ENCODE measurements around the gene SEPSECS.

Gene SEPSECS

GRCh38 chr4:25106363-25107151, 53.7 kb downstream of the SEPSECS start:
- no peaks in the 10 kb centered on the region for H3K36me3 ChIP-seq (ENCODE audit: control insufficient read depth, insufficient read depth, low read length)
- no peaks in the 10 kb centered on the region for H3K27me3 ChIP-seq (ENCODE audit: control insufficient read depth, insufficient read depth, low read length)
- no peak overlapping the region for H3K4me3 ChIP-seq (ENCODE audit: low read length)
- H3K9ac ChIP-seq (ENCODE audit: low read length): no peak overlapping the region
- H3K4me1 ChIP-seq (ENCODE audit: control insufficient read depth, insufficient read depth, low read length): no peaks in the 10 kb centered on the region
- no peaks in the 10 kb centered on the region for H3K9me3 ChIP-seq (ENCODE audit: control insufficient read depth, low read length)

DNA sequence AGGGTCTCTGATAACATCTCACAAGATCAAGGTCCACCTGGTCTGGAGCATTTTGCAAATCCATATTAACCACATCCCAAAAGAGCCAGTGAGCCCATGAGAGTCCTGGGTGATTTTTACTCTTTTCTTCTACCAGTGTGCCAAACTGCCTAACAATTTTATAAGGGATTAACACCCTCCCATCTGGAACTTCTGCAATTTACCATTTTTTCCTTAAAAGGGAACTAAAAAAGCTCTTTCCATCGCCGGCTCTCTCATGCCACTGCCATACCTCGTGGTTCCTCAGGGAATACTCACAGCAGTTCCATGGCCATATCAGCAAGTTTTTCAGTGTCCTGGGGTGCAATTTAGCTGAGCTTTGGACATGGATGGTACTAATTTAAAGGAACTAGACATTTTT, 55.7 kb downstream of the SEPSECS start:
- no peaks in the 10 kb centered on the region for H3K27me3 ChIP-seq (ENCODE audit: control insufficient read depth, insufficient read depth, low read length)
- H3K4me1 ChIP-seq (ENCODE audit: control insufficient read depth, insufficient read depth, low read length): no peaks in the 10 kb centered on the region
- no peaks in the 10 kb centered on the region for H3K9me3 ChIP-seq (ENCODE audit: control insufficient read depth, low read length)
- no peaks in the 10 kb centered on the region for H3K36me3 ChIP-seq (ENCODE audit: control insufficient read depth, insufficient read depth, low read length)
- H3K9ac ChIP-seq (ENCODE audit: low read length): no peak overlapping the region
- H3K4me3 ChIP-seq (ENCODE audit: low read length): no peak overlapping the region

DNA sequence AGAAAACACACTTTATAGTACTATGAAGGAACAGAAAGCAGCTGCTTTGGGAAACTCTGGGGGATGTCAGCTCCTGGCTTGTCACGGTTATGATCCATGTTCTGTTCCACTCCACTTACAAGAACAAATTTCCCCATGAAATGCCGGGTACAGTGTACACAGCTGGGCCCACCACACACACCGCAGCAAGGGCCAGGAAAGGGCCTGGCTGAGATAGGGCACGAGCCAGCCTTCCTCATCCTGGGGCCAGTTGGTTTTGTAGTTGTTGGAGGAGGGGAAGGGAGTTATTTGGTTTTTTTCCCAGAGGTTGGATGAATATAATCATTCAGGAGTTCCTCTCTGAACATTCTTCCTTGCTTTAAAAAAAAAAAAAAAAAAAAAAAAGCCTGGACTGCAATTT, 56.8 kb downstream of the SEPSECS start:
- Histone ChIP-seq H3K4me1 (ENCODE audit: control insufficient read depth, insufficient read depth, low read length) (no peaks in the 10 kb centered on the region), H3K36me3 (ENCODE audit: control insufficient read depth, insufficient read depth, low read length) (no peaks in the 10 kb centered on the region), H3K9me3 (ENCODE audit: control insufficient read depth, low read length) (no peaks in the 10 kb centered on the region), H3K4me3 (ENCODE audit: low read length) (no peak overlapping the region), H3K27me3 (ENCODE audit: control insufficient read depth, insufficient read depth, low read length) (no peaks in the 10 kb centered on the region), H3K9ac (ENCODE audit: low read length) (no peak overlapping the region)

DNA sequence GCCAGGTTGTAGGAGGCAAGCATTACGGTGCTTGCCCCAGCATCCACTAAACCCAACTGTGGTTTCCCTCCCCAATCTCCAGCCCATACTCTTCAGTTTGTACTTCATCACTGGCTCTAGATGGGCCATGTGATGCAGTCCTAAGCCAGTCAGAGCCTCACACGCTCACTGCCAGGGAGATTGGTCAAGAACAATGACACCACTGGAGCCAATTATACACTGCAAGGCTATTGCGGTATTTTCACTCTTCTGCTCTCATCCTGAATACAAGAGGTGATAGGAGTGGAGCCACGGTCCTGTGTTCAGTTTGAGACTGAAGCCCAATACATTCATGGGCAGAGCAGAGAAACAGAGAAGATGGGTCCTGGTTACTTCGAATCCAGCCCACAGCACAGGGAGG, 58.4 kb downstream of the SEPSECS start:
- Histone ChIP-seq H3K4me1 (ENCODE audit: control insufficient read depth, insufficient read depth, low read length) (no peaks in the 10 kb centered on the region), H3K9ac (ENCODE audit: low read length) (no peak overlapping the region), H3K36me3 (ENCODE audit: control insufficient read depth, insufficient read depth, low read length) (no peaks in the 10 kb centered on the region), H3K4me3 (ENCODE audit: low read length) (no peak overlapping the region), H3K27me3 (ENCODE audit: control insufficient read depth, insufficient read depth, low read length) (no peaks in the 10 kb centered on the region), H3K9me3 (ENCODE audit: control insufficient read depth, low read length) (no peaks in the 10 kb centered on the region)

- Histone ChIP-seq H3K9ac (ENCODE audit: low read length) (no peak overlapping the region), H3K4me1 (ENCODE audit: control insufficient read depth, insufficient read depth, low read length) (no peaks in the 10 kb centered on the region), H3K27me3 (ENCODE audit: control insufficient read depth, insufficient read depth, low read length) (no peaks in the 10 kb centered on the region), H3K4me3 (ENCODE audit: low read length) (no peak overlapping the region), H3K36me3 (ENCODE audit: control insufficient read depth, insufficient read depth, low read length) (no peaks in the 10 kb centered on the region), H3K9me3 (ENCODE audit: control insufficient read depth, low read length) (no peaks in the 10 kb centered on the region)
Observed at GRCh38 chr4:25100710-25101109, 59.5 kb downstream of the SEPSECS start.

- H3K36me3 ChIP-seq (ENCODE audit: control insufficient read depth, insufficient read depth, low read length): no peaks in the 10 kb centered on the region
- no peaks in the 10 kb centered on the region for H3K9me3 ChIP-seq (ENCODE audit: control insufficient read depth, low read length)
- H3K4me1 ChIP-seq (ENCODE audit: control insufficient read depth, insufficient read depth, low read length): no peaks in the 10 kb centered on the region
- no peaks in the 10 kb centered on the region for H3K27me3 ChIP-seq (ENCODE audit: control insufficient read depth, insufficient read depth, low read length)
- no peak overlapping the region for H3K4me3 ChIP-seq (ENCODE audit: low read length)
- no peak overlapping the region for H3K9ac ChIP-seq (ENCODE audit: low read length)
Observed at GRCh38 chr4:25100021-25100555, 60.2 kb downstream of the SEPSECS start.

- H3K9ac ChIP-seq (ENCODE audit: low read length): no peak overlapping the region
- no peaks in the 10 kb centered on the region for H3K9me3 ChIP-seq (ENCODE audit: control insufficient read depth, low read length)
- H3K27me3 ChIP-seq (ENCODE audit: control insufficient read depth, insufficient read depth, low read length): no peaks in the 10 kb centered on the region
- no peak overlapping the region for H3K4me3 ChIP-seq (ENCODE audit: low read length)
- H3K4me1 ChIP-seq (ENCODE audit: control insufficient read depth, insufficient read depth, low read length): no peaks in the 10 kb centered on the region
- no peaks in the 10 kb centered on the region for H3K36me3 ChIP-seq (ENCODE audit: control insufficient read depth, insufficient read depth, low read length)
Observed at GRCh38 chr4:25098964-25099891, 61.0 kb downstream of the SEPSECS start.

GRCh38 chr4:25096981-25097443, 63.2 kb downstream of the SEPSECS start:
- Histone ChIP-seq H3K9me3 (ENCODE audit: control insufficient read depth, low read length) (no peaks in the 10 kb centered on the region), H3K27me3 (ENCODE audit: control insufficient read depth, insufficient read depth, low read length) (no peaks in the 10 kb centered on the region), H3K4me1 (ENCODE audit: control insufficient read depth, insufficient read depth, low read length) (no peaks in the 10 kb centered on the region), H3K9ac (ENCODE audit: low read length) (no peak overlapping the region), H3K36me3 (ENCODE audit: control insufficient read depth, insufficient read depth, low read length) (no peaks in the 10 kb centered on the region), H3K4me3 (ENCODE audit: low read length) (no peak overlapping the region)

GRCh38 chr4:25096251-25096980, 63.8 kb downstream of the SEPSECS start:
- no peak overlapping the region for H3K9ac ChIP-seq (ENCODE audit: low read length)
- H3K4me3 ChIP-seq (ENCODE audit: low read length): no peak overlapping the region
- no peaks in the 10 kb centered on the region for H3K27me3 ChIP-seq (ENCODE audit: control insufficient read depth, insufficient read depth, low read length)
- no peaks in the 10 kb centered on the region for H3K9me3 ChIP-seq (ENCODE audit: control insufficient read depth, low read length)
- H3K4me1 ChIP-seq (ENCODE audit: control insufficient read depth, insufficient read depth, low read length): no peaks in the 10 kb centered on the region
- no peaks in the 10 kb centered on the region for H3K36me3 ChIP-seq (ENCODE audit: control insufficient read depth, insufficient read depth, low read length)

- Histone ChIP-seq H3K27me3 (ENCODE audit: control insufficient read depth, insufficient read depth, low read length) (no peaks in the 10 kb centered on the region), H3K9me3 (ENCODE audit: control insufficient read depth, low read length) (no peaks in the 10 kb centered on the region), H3K4me3 (ENCODE audit: low read length) (no peak overlapping the region), H3K9ac (ENCODE audit: low read length) (no peak overlapping the region), H3K4me1 (ENCODE audit: control insufficient read depth, insufficient read depth, low read length) (no peaks in the 10 kb centered on the region), H3K36me3 (ENCODE audit: control insufficient read depth, insufficient read depth, low read length) (no peaks in the 10 kb centered on the region)
Observed at GRCh38 chr4:25095837-25096236, 64.4 kb downstream of the SEPSECS start.

DNA sequence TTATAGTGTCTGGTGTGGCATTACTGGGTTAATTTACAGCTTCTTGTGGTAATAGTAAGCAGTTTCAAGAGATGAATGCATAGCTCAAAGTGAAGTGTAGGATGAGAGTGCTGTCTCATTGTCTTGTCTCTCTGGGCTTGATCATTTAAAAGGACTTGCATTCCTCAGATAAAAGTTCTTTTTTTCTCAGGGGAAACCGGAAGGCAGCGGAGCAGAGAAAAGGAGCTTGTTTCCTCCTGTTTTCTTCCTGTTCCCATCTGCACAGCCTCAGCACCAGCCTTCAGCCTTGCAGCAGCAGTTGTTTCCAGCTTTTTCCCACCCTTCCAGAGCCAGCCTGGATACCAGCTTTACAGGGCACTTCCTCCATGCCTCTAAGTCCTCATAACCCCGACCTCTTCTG, 68.1 kb downstream of the SEPSECS start:
- Histone ChIP-seq H3K4me3 (ENCODE audit: low read length) (no peak overlapping the region), H3K9ac (ENCODE audit: low read length) (no peak overlapping the region), H3K9me3 (ENCODE audit: control insufficient read depth, low read length) (no peaks in the 10 kb centered on the region), H3K4me1 (ENCODE audit: control insufficient read depth, insufficient read depth, low read length) (no peaks in the 10 kb centered on the region), H3K27me3 (ENCODE audit: control insufficient read depth, insufficient read depth, low read length) (peaks cover 25% of the 10 kb centered on the region), H3K36me3 (ENCODE audit: control insufficient read depth, insufficient read depth, low read length) (no peaks in the 10 kb centered on the region)

Measured in mucosa of stomach (tissue), 1 donor.